OCI-M2 (cell line): ENCODE measurements around the gene PDSS2.
A peak's percentile ranks its signal among the peaks of the same experiment; 100 is the strongest.
"Not testable (repeated sequence)": the region's sequence is repeated elsewhere in the genome, so short reads cannot be mapped to it uniquely, and the experiment has no call there.

Experiments
- DNase-seq: peaks from one replicate; lab custom pipeline; 2025; ENCODE audit not compliant: unreplicated experiment; lab: John Stamatoyannopoulos, UW

PDSS2 gene

GRCh38 chr6:107459283-107460082 is at the start of gene PDSS2:
PDSS2 (minus strand) TSS chr6:107459564; CDS start chr6:107459285, 279 bp downstream.
- peak; percentile 88 for DNase-seq

GRCh38 chr6:107506145-107506544 is 46.8 kb upstream of the PDSS2 start:
- DNase-seq, result no peak

DNA sequence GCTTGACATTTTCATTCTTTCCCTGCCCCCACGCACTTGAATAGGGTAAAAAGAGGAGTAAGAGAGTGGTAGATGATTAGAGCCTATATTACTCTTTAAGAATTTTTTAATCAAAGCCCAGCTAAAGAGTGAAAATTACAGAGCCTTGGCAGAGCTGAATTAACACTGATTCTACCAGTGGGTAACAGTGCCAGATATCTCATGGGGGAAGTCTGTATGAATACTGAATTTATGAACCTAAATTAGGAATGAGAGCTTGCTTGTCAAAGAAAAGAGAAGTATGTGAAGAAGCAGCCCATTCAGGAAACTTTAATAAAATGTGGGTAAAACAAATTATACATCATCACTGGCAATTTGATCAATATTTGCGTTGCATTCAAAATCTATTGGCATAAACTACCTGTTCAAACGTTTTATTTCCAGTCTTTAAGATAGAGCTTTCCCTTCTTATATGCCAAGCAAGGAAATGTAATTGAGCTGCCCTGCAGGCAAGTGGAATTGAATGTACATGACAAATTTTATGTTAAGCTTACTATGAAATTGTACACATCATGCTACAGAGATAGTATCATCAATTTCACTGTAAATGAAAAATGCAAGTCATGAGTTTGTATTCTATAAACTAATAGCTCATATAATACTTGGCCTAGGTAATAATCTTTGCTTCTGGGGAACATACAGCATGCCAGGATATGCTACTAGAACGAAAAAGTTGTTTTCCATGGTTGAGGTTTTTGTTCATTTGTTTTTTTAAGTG is 45.1 kb upstream of the PDSS2 start:
- no peak for DNase-seq

- no peak for DNase-seq
Observed at GRCh38 chr6:107496892-107497684, 37.7 kb upstream of the PDSS2 start.

DNA sequence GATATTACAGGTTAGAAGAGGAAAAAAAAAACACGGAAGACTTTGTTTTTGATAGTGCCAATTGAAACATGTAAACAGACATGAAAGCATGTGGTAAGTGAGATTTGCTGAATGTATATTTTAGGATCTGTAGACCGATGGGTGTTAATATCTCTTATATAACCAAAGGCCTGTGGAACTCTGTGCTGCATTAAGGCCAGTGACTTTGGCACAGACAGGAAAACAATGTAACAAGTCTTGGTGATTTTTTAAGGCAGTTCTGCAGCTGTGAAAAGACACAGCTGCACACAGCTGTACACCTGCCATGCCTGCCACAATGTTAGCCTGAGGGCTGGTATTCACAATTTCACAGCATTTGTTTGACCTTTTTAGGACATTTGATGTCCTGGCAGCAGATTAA is 36.6 kb upstream of the PDSS2 start:
- DNase-seq, result no peak

DNA sequence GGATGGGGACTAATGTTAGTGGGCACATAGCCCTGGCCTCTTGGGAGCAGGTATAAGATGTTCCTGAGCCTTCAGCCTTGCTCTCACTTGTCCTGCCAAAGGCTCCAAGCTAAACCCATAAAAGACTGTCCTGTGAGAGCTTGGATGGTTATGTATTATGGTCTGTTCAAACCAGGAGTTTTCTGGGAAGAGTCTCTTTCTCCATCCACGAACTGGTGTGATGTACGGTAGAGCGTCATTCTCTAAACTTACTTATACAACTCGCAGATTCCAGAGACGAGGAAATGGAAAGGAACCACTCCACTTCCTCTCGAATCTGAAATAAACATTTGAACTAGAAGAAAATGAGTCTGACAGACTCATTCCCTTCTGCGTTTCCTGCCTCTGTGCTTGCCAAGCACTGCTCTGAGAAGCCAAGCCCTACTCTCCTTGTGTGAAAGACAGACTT is 35.9 kb upstream of the PDSS2 start:
- DNase-seq, result no peak

GRCh38 chr6:107493158-107494057 is 34.0 kb upstream of the PDSS2 start:
- DNase-seq, result no peak

- DNase-seq, result no peak
Observed at GRCh38 chr6:107491760-107492660, 32.6 kb upstream of the PDSS2 start.

DNA sequence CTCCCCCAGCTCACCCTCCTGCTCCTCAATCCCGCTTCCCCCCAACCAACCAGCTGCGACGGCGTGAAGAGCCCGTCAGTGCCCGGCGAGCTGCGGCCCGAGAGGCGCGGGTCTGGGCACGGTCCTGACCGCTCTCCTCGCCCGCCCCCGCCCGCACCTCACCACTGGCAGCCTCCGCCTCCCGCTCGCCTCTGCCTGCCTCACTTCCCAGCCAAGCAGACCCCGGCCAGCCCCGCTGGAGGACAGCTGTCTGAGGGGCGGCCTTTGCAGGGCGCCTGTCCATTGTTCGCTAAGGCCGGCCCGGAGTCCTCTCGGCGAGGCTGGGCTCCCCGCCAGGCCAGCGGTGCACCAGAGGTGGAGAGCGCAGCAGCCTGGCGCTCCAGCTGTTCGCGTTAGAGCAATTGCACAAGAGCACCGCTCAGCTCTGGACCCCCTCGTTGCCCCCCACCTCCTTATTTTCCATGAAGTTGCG is 31.8 kb upstream of the PDSS2 start:
- no peak for DNase-seq

DNA sequence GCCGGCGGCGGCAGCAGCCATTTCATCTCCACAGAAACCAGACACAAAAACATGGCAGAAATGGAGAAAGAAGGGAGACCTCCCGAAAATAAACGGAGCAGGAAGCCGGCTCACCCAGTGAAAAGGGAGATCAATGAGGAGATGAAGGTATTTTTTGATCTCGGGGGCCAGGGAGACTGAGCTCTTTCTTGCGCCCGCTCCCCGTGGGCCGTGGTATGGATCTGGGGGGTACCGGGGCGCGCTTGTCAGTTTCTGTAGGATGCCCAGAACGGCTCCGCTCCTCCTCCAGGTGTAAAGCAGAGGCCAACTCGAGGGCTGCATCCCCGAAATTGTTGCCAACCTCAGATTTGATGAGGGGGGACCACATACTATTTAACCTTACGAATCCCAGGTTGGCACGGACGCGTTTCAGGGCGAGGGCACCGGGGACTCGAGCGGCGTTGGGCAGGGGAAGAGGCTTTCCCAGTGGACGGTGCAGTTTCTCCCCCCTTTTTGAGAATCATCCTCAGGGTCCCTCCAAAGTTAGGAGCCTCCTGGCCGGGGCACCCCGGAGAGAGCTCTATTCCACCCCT is 31.3 kb upstream of the PDSS2 start:
- no peak for DNase-seq

DNA sequence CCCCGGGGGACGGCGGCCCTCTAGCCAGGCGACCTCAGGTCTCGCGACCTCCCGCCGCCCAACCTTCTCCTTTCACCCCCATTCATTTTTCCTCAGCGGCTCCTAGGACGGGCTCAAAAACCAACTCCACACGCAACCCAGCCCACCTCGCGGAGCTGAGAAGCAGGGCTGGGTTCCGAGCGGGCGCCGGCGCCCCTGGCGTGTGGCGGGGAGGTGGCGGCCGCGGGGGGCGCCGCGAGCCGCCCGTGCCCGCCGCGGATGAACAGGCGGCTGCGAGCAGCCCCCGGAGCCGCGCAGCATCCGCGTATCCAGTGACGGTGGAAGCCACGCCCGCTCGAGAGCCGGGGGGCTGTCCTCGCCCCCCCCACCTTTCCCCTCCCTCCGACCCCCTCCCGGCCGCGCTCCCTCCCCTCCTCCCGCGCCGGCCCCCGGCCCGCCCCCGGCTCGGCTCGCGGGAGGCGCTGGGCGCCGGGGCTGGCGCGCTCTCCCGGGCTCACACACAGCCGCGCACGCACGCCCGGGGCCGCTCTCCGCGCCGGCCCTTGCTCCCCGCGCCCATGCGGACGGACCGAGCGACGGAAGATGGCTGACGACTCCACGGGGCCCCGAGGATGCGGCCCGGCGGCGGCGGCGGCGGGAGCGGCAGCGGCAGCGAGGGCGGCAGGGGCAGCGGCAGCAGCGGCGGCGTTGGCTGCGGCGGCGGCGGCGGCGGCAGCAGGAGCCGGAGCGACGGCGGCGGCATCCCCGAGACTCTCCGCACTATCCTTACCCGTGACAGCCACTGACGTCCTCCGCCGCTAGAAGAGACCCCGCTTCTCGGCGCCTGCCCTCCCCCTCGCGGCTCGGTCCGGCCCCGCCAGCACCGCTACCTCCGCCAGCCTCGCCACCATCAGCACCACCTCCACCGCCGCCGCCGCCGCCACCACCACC is 30.5 kb upstream of the PDSS2 start, which contains the start of gene SOBP:
TSS of gene SOBP (plus strand) at position 482 of the 930 bp plus-strand sequence. CDS start 500 bp downstream, outside the sequence.
- DNase-seq, result no peak

DNA sequence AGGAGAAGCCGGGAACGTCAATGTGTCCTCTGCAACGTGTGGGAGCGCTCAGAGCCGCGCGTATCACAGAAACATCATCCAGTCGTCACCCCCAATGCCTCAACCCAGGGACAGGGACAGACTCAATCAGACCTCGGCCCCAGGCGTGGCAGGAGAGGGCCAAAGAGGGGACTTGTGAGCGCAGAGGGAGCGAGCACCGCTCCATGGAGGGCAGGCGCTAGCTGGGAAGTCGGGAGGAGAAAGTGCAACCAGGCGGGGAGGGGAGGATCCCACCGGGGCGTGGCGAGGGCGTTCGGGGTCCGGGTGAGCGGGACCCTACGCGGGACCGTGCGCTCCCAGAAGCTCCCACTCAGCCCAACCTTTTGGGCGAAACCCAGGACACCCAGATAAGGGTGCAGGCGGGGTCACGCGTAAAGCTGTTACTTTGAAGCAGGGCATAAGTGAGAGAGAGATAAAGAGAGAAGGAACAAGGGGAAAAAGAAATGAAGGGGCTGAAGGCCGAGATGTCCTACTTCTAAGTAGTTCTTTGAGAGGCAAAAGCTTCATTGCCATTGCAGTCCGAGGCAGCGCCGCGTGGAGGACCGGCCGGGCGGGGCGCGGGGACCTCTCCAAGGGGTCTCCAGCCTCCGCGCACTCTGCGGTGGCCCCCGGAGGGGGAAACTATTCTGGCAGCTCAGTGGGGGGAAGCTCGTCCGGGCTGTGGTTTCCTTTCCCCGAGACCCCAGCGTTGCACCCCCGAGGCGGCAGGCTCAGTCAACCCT is 29.7 kb upstream of the PDSS2 start:
- DNase-seq, result no peak

DNA sequence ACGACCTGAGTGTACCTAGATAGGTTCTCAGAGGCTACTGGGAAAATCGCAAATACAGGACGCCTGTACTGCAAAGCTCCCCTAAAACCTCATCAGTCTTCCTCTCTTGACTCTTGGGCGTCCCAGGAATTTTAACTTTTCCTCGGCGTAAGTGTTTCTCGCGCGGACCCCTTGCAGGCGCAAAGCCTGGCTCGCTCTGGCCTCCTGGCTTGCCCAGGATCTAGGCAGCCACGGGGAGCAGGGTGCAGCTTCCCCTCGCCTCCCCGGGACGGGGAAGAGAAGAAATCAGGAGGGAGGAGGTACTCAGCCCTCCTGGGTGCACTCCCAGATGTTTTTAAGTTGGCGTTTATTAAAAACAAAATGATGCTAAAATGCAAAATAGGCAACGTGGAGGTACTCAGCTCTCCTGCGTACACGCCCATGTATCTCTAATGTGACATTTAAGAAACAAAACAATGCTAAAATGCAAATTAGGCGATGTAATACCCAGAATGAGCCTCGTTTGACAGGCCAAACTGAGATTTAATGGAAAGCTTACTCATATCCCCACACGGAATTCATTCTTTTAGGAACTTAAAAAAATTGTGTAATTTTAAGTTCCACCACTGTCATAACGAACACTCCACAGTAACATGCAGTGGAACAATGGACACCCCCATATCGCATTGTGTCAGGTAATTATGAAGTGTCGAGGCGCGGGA is 29.0 kb upstream of the PDSS2 start:
- no peak for DNase-seq

GRCh38 chr6:107485157-107485556 is 25.8 kb upstream of the PDSS2 start:
- DNase-seq, result no peak

DNA sequence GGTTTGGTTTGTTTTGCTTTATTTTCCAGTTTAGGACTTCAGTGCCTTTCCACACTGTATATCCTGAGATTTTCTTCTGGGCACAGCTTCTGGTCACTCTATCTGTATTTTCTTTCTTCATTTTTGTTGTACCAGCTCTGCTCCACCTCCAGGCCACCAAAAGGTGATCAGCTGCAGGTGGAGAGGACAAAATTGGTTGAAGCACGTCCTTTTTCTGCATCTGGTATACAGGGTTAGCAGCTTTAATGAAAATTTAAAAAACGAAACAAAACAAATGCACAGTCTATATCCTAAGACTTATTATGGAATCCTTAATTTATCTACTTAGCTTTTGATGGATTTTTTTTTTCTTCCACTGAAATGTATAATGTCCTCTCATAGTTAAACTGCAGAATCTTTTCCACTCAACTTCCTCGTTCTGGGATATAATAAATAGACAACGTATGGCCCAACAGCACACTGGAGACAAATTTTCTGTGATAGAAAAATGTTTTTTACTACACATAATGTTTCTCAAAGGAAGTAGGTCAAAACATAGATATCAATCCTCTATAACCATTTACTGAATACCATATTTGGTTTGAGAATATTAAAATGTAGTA is 19.8 kb upstream of the PDSS2 start:
- DNase-seq, result no peak

DNA sequence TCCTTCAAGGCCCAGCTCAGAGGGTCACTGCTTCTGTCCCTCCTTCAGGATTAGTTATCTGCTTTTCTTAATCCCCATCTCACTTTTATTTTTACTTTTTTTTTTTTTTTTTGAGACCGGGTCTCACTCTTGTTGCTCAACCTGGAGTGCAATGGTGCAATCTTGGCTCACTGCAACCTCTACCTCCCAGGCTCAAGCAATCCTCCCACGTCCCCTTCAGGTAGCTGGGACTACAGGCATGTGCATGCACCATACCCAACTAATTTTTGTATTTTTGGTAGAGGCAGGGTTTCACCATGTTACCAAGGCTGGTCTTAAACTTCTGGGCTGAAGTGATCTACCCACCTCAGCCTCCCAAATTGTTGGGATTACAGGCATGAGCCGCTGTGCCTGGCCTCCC is 16.5 kb upstream of the PDSS2 start:
- DNase-seq, result not testable (repeated sequence)
